Fibroblast of villous mesenchyme (primary cell): Measurements from ENCODE around the gene ASMT. TPM values are rescaled to one million over a fixed set of nuclear protein-coding genes. Genes with fewer than 3 reads are reported as not detected.

Experiments
- DNase-seq: peaks from one replicate; pipeline ENCODE4 v3.0.0-alpha.2; 2010; ENCODE audit warnings: low read depth
- H3K4me3 ChIP-seq: 2 replicates; pipeline ENCODE4 v1.5.1; 2011; ENCODE audit warnings: low read depth, mild to moderate bottlenecking, low read length
- total RNA-seq: library from RNA; depleted of rRNA; stranded (reverse); fragments of >200 nt; gene quantifications from 2 replicates; pipeline ENCODE4 v1.2.3, GENCODE V29; 2012
- TF ChIP-seq, protein P1 (sequence below): IDR thresholded peaks from 2 replicates; pipeline ENCODE4 v1.5.1; 2012; ENCODE audit warnings: low read depth, mild to moderate bottlenecking, low read length; ENCODE audit not compliant: insufficient read depth

The ASMT gene
- total RNA-seq, 1 donor: not detected

DNA sequence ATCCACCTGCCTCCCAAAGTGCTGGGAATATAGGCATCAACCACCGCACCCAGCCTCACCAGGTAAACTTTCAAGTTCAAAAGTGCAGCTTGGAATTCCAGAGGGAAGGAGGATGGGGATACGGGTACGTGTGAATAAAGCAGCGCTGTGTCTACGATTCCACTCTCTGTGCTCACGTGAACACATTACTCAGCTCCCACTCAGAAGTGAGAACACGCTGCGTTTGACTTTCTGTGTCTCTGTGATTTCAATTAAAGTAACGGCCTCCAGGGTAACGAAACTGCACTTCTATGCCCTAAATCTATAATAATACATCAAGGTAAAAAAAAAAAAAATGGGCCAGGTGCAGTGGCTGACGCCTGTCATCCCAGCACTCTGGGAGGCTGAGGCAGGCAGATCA is 8.4 kb upstream of the ASMT start:
- TF ChIP-seq, protein P1, sequence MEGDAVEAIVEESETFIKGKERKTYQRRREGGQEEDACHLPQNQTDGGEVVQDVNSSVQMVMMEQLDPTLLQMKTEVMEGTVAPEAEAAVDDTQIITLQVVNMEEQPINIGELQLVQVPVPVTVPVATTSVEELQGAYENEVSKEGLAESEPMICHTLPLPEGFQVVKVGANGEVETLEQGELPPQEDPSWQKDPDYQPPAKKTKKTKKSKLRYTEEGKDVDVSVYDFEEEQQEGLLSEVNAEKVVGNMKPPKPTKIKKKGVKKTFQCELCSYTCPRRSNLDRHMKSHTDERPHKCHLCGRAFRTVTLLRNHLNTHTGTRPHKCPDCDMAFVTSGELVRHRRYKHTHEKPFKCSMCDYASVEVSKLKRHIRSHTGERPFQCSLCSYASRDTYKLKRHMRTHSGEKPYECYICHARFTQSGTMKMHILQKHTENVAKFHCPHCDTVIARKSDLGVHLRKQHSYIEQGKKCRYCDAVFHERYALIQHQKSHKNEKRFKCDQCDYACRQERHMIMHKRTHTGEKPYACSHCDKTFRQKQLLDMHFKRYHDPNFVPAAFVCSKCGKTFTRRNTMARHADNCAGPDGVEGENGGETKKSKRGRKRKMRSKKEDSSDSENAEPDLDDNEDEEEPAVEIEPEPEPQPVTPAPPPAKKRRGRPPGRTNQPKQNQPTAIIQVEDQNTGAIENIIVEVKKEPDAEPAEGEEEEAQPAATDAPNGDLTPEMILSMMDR: no peak
- no peak for DNase-seq

DNA sequence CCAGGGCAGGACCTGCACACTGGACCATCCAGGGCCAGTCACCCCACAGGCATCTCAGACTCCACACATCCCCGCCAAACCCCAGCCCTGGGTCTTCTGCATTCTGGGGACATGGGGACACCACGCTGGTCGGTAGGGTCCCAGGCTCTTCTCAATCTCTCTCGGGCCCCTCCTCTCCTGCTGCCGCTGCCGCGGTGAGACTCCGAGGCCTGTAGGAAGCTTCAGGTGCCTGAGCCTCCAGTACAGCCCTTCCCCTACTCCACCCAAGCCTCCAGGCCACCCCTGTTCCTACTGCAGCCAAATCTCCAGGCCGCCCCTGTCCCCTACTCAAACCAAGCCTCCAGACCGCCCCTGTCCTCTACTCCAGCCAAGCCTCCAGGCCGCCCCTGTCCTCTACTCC is 5.5 kb upstream of the ASMT start:
- no peak overlapping the region for H3K4me3 ChIP-seq
- DNase-seq: no peak
- TF ChIP-seq, protein P1: no peak

More for the DNA sequence above, 8.4 kb upstream of the ASMT start:
- no peak overlapping the region for H3K4me3 ChIP-seq

DNA sequence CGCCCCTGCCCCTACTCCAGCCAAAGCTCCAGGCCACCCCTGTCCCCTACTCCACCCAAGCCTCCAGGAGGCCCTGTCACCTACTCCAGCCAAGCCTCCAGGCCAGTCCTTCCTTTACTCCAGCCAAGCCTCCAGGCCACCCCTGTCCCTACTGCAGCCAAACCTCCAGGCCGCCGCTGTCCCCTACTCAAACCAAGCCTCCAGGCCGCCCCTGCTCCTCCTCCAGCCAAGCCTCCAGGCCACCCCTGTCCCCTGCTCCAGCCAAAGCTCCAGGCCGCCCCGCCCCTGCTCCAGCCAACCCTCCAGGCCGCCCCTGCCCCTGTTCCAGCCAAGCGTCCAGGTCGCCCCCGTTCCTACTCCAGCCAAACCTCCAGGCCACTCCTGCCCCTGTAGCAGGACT is 5.1 kb upstream of the ASMT start:
- TF ChIP-seq, protein P1: no peak
- DNase-seq: no peak
- no peak overlapping the region for H3K4me3 ChIP-seq

DNA sequence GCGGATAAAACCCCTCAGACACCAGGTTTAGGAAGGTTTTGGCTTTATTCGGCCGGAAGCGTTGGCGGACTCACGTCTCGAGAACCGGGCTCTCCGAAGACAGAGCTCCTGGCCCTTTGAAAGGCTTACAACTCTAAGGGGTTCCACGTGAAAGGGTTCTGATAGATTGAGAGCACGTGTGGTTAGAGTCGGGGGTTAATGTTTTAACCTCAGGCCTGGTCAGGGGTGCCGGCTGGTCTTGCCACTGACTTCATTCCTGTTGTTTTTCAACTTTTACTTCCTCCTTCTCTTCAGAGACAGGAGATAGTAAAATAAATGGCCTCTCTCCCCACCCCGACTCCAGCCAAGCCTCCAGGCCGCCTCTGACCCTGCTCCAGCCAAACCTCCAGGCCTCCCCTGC is 4.7 kb upstream of the ASMT start:
- TF ChIP-seq, protein P1: no peak
- DNase-seq: no peak
- no peak overlapping the region for H3K4me3 ChIP-seq

DNA sequence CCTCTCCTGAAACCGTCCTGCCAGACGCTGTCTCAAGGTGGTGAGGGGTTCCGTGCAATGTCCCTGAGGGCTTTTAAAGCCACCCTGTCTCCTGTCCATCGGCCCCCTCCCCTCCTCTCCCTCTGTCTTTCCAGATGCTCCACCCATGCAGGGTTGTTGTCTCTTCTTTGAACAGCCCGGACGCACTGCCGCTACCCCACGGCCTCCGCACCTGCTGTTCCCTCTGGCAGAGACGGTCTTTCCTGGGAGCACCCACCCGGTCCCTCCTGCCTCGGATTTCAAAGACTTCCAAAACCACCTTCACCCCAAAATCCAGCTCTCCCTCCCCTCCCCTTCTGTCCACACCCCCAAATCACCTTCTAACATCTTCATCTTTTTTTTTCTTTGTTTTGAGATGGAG is 4.1 kb upstream of the ASMT start:
- no peak overlapping the region for H3K4me3 ChIP-seq
- TF ChIP-seq, protein P1: no peak
- no peak for DNase-seq

DNA sequence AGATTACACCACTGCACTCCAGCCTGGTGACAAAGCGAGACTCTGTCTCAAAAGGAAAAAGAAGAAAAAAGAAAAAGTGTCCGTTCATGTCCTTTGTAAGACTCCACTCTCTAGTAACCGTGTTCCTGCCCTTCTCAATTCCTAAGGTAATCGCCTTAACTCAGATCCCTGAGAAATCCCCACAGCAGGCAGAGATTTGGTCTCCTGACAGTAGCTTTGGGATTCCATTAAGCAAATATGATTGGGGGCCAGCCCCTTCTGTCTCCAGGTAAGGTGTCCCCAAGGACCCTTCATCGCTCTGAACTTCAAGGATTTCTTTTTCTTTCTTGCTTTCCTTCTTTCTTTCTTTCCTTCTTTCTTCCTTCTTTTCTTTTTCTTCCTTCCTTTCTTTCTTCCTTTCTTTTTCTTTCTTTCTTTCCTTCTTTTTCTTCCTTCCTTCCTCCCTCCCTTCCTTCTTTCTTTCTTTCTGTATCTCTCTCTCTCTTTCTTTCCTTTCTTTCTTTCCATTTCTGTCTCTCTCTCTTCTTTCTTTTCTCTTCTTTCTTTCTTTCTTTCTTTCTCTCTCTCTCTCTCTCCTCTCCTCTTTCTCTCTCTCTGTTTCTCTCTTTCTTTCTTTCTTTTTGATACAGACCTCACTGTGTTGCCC is 2.1 kb upstream of the ASMT start:
- DNase-seq: no peak
- H3K4me3 ChIP-seq: no peak overlapping the region
- TF ChIP-seq, protein P1: no peak

DNA sequence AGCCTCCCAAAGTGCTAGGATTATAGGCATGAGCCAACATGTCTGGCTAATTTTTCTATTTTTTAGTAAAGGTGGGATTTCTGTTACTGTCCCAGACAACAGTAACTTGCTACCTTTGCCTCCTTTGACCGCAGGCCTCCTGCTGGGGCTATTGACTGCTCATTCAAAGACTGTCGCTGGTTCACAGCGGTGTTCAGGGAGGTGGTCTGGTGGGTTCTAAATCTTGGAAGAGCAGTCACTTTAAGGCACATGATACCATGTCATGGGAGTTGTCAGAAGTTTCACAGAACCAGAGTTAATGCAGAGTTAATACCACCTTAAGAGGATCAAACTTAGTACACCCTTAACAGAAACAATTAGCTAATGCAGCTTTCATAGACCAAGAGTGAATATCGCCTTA is 3.8 kb downstream of the ASMT start:
- no peak overlapping the region for H3K4me3 ChIP-seq
- TF ChIP-seq, protein P1: no peak
- no peak for DNase-seq
